ENCODE data around the gene SSBP1. TPM values are rescaled to one million over a fixed set of nuclear protein-coding genes. Genes with fewer than 3 reads are reported as not detected.

Gene SSBP1
- total RNA-seq, 4 donors from 2014 or later, result 105 to 122 (median 114) TPM

- no peak for DNase-seq (ENCODE audit: extremely low spot score)
- Histone ChIP-seq H3K9me3 (no peaks in the 10 kb centered on the region), H3K4me3 (no peak overlapping the region), H3K36me3 (no peaks in the 10 kb centered on the region), H3K4me1 (no peaks in the 10 kb centered on the region), H3K27ac (replicated peaks in 1 of 4) (no peak overlapping the region), H3K27me3 (no peaks in the 10 kb centered on the region)
- TF ChIP-seq EP300 (IDR thresholded peaks at IDR 0.05), result no peak
- TF ChIP-seq POLR2AphosphoS5 (IDR thresholded peaks at IDR 0.05), result no peak
- TF ChIP-seq, protein P1, sequence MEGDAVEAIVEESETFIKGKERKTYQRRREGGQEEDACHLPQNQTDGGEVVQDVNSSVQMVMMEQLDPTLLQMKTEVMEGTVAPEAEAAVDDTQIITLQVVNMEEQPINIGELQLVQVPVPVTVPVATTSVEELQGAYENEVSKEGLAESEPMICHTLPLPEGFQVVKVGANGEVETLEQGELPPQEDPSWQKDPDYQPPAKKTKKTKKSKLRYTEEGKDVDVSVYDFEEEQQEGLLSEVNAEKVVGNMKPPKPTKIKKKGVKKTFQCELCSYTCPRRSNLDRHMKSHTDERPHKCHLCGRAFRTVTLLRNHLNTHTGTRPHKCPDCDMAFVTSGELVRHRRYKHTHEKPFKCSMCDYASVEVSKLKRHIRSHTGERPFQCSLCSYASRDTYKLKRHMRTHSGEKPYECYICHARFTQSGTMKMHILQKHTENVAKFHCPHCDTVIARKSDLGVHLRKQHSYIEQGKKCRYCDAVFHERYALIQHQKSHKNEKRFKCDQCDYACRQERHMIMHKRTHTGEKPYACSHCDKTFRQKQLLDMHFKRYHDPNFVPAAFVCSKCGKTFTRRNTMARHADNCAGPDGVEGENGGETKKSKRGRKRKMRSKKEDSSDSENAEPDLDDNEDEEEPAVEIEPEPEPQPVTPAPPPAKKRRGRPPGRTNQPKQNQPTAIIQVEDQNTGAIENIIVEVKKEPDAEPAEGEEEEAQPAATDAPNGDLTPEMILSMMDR (IDR thresholded peaks at IDR 0.05), result no peak
- no peak for TF ChIP-seq POLR2A (IDR thresholded peaks at IDR 0.05; ENCODE audit: low read depth)
- WGBS, result 75% methylated on average over 1 of the region's 1 CpG
- intact Hi-C loops (cut with DNase I), result no loop called here
Measured at GRCh38 chr7:141713890-141714289, 24.3 kb upstream of the SSBP1 start.

DNA sequence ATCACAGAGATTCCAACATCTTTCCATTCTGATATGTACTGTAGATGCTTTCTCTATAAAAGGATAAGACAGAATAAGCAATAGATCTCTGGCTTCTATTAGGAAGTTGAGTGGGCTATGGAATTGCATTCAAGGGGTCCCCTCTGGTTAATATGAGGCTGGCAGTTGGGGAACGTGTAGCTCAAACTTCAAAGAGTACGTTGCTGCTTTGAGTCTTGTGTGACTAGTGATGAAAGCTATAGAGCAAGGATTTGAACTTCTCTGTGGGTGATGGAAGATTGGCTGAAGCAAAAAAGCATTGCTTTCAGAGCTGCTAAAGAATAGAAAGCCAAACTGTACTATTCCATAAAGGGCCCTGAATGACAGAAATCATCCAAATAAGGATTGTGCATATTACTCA is 23.6 kb upstream of the SSBP1 start:
- DNase-seq (ENCODE audit: extremely low spot score), result no peak
- H3K27me3 ChIP-seq, result no peaks in the 10 kb centered on the region
- no peak overlapping the region for H3K27ac ChIP-seq (replicated peaks in 1 of 4)
- intact Hi-C loops (cut with DNase I), result no loop called here
- no peaks in the 10 kb centered on the region for H3K9me3 ChIP-seq
- no peak for TF ChIP-seq POLR2AphosphoS5 (IDR thresholded peaks at IDR 0.05)
- TF ChIP-seq POLR2A (IDR thresholded peaks at IDR 0.05; ENCODE audit: low read depth), result no peak
- TF ChIP-seq, protein P1 (IDR thresholded peaks at IDR 0.05), result no peak
- WGBS, result 73% methylated on average over 2 of the region's 2 CpGs
- H3K36me3 ChIP-seq, result no peaks in the 10 kb centered on the region
- H3K4me1 ChIP-seq, result no peaks in the 10 kb centered on the region
- H3K4me3 ChIP-seq, result no peak overlapping the region

GRCh38 chr7:141715018-141715417 is 23.1 kb upstream of the SSBP1 start:
- H3K9me3 ChIP-seq, result no peaks in the 10 kb centered on the region
- H3K4me1 ChIP-seq, result no peaks in the 10 kb centered on the region
- WGBS, result 79% methylated on average over 4 of the region's 4 CpGs
- DNase-seq (ENCODE audit: extremely low spot score), result no peak
- intact Hi-C loops (cut with DNase I), result no loop called here
- H3K4me3 ChIP-seq, result no peak overlapping the region
- no peaks in the 10 kb centered on the region for H3K36me3 ChIP-seq
- no peak overlapping the region for H3K27ac ChIP-seq (replicated peaks in 1 of 4)
- H3K27me3 ChIP-seq, result no peaks in the 10 kb centered on the region
- TF ChIP-seq POLR2A (IDR thresholded peaks at IDR 0.05; ENCODE audit: low read depth) (no peak), POLR2AphosphoS5 (IDR thresholded peaks at IDR 0.05) (no peak)

DNA sequence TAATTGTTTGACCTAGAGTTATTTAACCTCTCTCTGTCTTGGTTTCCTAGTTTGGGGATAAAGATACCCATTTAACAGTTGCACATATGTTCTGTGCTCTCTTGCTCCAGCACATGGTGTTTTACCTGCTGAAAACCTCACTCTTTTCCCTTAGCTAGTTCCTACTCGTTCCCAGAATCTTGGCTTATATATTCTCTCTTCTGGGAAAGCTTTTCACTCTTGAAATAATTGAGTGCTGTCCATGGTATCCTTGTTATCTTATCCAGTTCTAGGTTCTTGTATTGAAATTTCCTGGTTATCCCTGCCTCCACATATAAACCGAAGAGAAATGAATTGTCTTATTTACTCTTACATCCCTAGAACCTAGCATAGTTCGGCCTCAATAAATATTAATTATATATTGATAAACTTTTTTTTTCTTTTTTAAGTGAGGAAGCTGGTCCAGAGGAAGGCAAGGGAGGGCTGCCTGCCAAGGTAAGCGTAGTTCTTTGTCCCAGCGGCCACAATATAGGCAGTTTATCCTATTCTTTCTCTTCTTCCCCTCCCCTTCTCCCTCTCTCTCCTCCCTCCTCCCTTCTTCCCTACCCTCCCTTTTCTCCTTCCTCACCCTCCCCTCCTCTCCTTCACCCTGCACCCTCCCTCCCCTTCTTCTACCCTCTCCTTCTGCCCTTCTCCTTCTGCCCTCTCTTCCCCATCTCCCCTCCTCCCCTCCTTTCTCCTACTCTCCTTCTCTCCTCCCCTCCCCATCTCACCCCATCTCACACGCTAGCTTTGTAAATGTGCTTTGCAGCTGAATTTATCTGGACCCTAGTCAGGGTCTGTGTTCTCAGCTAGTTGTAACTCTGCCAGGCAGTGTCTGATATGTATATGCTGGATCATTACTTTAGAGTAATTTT is 22.1 kb upstream of the SSBP1 start:
- TF ChIP-seq POLR2AphosphoS5 (IDR thresholded peaks at IDR 0.05) (no peak), POLR2A (IDR thresholded peaks at IDR 0.05; ENCODE audit: low read depth) (no peak), EP300 (IDR thresholded peaks at IDR 0.05) (no peak)
- TF ChIP-seq, protein P1 (IDR thresholded peaks at IDR 0.05), result no peak
- Histone ChIP-seq H3K4me1 (no peaks in the 10 kb centered on the region), H3K27ac (replicated peaks in 1 of 4) (no peak overlapping the region), H3K9me3 (no peaks in the 10 kb centered on the region), H3K4me3 (no peak overlapping the region), H3K27me3 (no peaks in the 10 kb centered on the region), H3K36me3 (no peaks in the 10 kb centered on the region)
- WGBS, result 79% methylated on average over 6 of the region's 6 CpGs
- intact Hi-C loops (cut with DNase I), result no loop called here
- no peak for DNase-seq (ENCODE audit: extremely low spot score)

DNA sequence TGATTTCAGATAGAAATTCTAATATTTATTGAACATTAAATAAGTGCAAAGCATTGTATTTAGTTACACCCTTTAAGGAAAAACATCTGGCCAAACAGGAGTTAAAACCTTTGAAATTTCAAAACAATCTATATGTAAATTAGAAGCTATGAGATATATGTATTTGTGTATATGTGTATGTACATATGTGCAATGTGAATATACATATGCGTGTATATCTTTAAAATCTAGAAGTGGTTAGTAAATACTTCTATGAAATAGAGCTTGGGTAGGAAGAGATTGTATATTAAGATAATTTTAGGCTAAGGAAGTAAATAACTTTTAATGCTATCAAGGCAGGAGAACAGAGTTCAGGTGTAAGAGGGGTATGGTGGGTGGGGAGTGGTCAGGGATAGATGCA is 20.7 kb upstream of the SSBP1 start:
- DNase-seq (ENCODE audit: extremely low spot score), result no peak
- H3K4me1 ChIP-seq, result no peaks in the 10 kb centered on the region
- intact Hi-C loops (cut with DNase I), result no loop called here
- 96% methylated on average over 1 of the region's 1 CpG for WGBS
- TF ChIP-seq POLR2AphosphoS5 (IDR thresholded peaks at IDR 0.05) (no peak), EP300 (IDR thresholded peaks at IDR 0.05) (no peak), POLR2A (IDR thresholded peaks at IDR 0.05; ENCODE audit: low read depth) (no peak)
- no peaks in the 10 kb centered on the region for H3K27me3 ChIP-seq
- H3K27ac ChIP-seq (replicated peaks in 1 of 4), result no peak overlapping the region
- no peaks in the 10 kb centered on the region for H3K36me3 ChIP-seq
- H3K9me3 ChIP-seq, result no peaks in the 10 kb centered on the region
- no peak overlapping the region for H3K4me3 ChIP-seq

All from esophagus muscularis mucosa (tissue), 4 donors.